Esophagus muscularis mucosa (tissue), 4 donors: ENCODE measurements around the gene ZBTB44. TPM values are rescaled to one million over a fixed set of nuclear protein-coding genes. Genes with fewer than 3 reads are reported as not detected.

Experiments used
- DNase-seq: peaks from one replicate; pipeline ENCODE4 v3.0.0-alpha.2; 2017; ENCODE audit errors: extremely low spot score
- H3K27ac ChIP-seq, 4 donors: fragments of 200-600 bp; sonication (generic); replicated peaks in 1 of 4; 1 replicate in 3 of 4; 2 replicates in 1 of 4; pipeline ENCODE4 v1.5.1; 2016 to 2019; ENCODE audit warnings: mild to moderate bottlenecking in 1 of 4
- H3K27me3 ChIP-seq, 4 donors: fragments of 200-600 bp; sonication (generic); one replicate each; pipeline versions ENCODE4 v1.5.1 to v1.6.0; 2016 to 2019
- H3K36me3 ChIP-seq, 4 donors: fragments of 200-600 bp; sonication (generic); one replicate each; pipeline ENCODE4 v1.5.1; 2016 to 2019
- H3K4me1 ChIP-seq, 4 donors: fragments of 200-600 bp; sonication (generic); one replicate each; pipeline ENCODE4 v1.5.1; 2016 to 2019
- H3K4me3 ChIP-seq, 4 donors: fragments of 200-600 bp; sonication (generic); 1 replicate in 2 of 4; 2 replicates in 2 of 4; pipeline ENCODE4 v1.5.1; 2016 to 2019; ENCODE audit warnings: mild to moderate bottlenecking in 4 of 4, moderate library complexity in 1 of 4
- H3K9me3 ChIP-seq, 4 donors: fragments of 200-600 bp; sonication (generic); 1 replicate in 3 of 4; 2 replicates in 1 of 4; pipeline ENCODE4 v1.5.1; 2016 to 2019
- EP300 ChIP-seq: sonication (generic); formaldehyde crosslinking; IDR thresholded peaks from one replicate; pipeline ENCODE4 v1.6.1; 2017; ENCODE audit warnings: antibody characterized with exemption
- POLR2A ChIP-seq: fragments of 450-650 bp; IDR thresholded peaks from one replicate; pipeline ENCODE4 v1.6.1; 2017; ENCODE audit warnings: antibody characterized with exemption, moderate library complexity, mild to moderate bottlenecking, low read depth
- POLR2AphosphoS5 ChIP-seq, 2 donors: sonication (generic); formaldehyde crosslinking; IDR thresholded peaks; one replicate each; pipeline ENCODE4 v1.6.1; 2017; ENCODE audit warnings: antibody characterized with exemption in 2 of 2
- WGBS: methylation state at CpG from one replicate; pipeline ENCODE4 v1.1.5; 2018; 5-methylcytosine and 5-hydroxymethylcytosine counted together
- intact Hi-C: fragments of 100-400 bp; cut with DNase I; formaldehyde crosslinking; loops from one replicate; pipeline ENCODE4 v1.15.1; 2023
- total RNA-seq, 4 donors: library from RNA; depleted of rRNA; stranded (reverse); fragments of >200 nt; gene quantifications; one replicate each; pipeline versions ENCODE4 v1.1.0 to v1.2.1, GENCODE V29; 2016
- TF ChIP-seq, protein P1 (sequence below), 3 experiments: fragments of 200-600 bp in 2 of 3; fragments of 450-650 bp in 1 of 3; sonication (generic) in 2 of 3; IDR thresholded peaks; one replicate each; pipeline ENCODE4 v1.5.1; 2017 to 2019; ENCODE audit warnings: antibody characterized with exemption in 3 of 3, mild to moderate bottlenecking in 2 of 3, moderate library complexity in 1 of 3

The ZBTB44 gene
- total RNA-seq, 4 donors from 2014 or later: 50.4 to 86.4 (median 65.3) TPM

DNA sequence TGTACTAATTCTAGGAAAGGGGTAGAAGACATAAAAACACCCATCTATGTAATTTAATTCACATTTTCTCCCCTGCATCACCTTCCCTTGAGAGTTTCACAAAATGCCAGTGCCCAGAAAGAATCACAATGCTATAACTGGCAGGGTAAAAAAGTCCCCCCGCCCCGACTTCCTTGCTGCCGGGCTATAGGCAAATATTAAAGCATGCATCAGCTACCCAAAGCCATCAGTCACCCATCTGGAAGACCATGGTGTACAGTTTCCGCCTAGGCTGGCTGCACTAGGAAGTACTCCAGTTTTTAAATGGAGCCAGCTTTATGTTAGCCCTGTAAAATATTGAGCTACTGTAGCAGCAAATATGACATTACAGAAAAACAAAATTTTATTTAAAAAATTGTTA lies 87.3 kb downstream of the ZBTB44 start:
- 96% methylated on average over 4 of the region's 4 CpGs for WGBS

DNA sequence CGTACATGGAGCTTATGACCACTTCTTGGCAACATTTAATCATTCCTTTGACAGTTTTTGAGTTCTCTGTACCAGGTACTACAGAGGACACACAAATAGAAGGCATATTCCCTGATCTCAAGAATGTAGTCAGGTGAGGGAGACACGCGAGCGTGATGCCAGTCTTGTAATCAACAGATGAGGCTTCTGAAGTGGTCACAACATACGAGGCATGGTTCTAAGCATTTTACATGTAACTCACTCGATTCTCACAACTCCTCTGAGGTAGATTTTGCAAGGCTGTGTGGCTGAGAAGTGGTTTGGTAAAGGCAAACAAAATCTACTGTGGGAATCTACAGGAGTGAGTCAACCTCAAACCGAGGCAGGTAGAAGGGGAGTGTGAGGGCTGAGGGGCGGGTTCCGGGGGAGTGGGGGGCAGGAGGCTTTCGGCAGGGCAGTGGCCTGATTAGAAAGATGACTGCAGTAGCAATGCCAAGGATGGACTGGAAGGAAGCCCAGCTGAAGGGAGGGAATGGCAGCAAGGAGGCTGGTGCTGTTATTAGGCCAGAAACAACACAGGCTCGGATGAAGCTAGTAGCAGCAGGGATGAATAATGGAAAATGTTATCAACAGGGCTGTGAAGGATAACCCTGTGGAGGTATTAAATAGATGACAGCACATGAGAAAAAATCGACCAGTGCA lies 91.3 kb downstream of the ZBTB44 start:
- Histone ChIP-seq H3K9me3 (no peaks in the 10 kb centered on the region), H3K4me1 (no peaks in the 10 kb centered on the region), H3K27ac (no peak overlapping the region), H3K27me3 (no peaks in the 10 kb centered on the region), H3K4me3 (no peak overlapping the region), H3K36me3 (no peaks in the 10 kb centered on the region)
- WGBS: 79% methylated on average over 12 of the region's 12 CpGs
- intact Hi-C loops: loop anchor here (5.0 kb wide), 1 partner anchor 154 kb away; no protein-coding TSS in a partner anchor
- TF ChIP-seq, protein P1, sequence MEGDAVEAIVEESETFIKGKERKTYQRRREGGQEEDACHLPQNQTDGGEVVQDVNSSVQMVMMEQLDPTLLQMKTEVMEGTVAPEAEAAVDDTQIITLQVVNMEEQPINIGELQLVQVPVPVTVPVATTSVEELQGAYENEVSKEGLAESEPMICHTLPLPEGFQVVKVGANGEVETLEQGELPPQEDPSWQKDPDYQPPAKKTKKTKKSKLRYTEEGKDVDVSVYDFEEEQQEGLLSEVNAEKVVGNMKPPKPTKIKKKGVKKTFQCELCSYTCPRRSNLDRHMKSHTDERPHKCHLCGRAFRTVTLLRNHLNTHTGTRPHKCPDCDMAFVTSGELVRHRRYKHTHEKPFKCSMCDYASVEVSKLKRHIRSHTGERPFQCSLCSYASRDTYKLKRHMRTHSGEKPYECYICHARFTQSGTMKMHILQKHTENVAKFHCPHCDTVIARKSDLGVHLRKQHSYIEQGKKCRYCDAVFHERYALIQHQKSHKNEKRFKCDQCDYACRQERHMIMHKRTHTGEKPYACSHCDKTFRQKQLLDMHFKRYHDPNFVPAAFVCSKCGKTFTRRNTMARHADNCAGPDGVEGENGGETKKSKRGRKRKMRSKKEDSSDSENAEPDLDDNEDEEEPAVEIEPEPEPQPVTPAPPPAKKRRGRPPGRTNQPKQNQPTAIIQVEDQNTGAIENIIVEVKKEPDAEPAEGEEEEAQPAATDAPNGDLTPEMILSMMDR (IDR thresholded peaks at IDR 0.05): no peak
- TF ChIP-seq EP300: no peak
- no peak for TF ChIP-seq POLR2AphosphoS5 (IDR thresholded peaks at IDR 0.05)
- TF ChIP-seq POLR2A: no peak
- no peak for DNase-seq

More for the DNA sequence above, 87.3 kb downstream of the ZBTB44 start:
- H3K27me3 ChIP-seq: no peaks in the 10 kb centered on the region
- intact Hi-C loops: no loop called here
- no peaks in the 10 kb centered on the region for H3K4me1 ChIP-seq
- no peak for DNase-seq
- TF ChIP-seq POLR2AphosphoS5 (IDR thresholded peaks at IDR 0.05) (no peak), POLR2A (no peak)
- TF ChIP-seq, protein P1 (IDR thresholded peaks at IDR 0.05): no peak
- peaks cover 0 to 4% (median 1%) of the 10 kb centered on the region in 4 donors for H3K36me3 ChIP-seq
- no peak overlapping the region for H3K27ac ChIP-seq
- no peaks in the 10 kb centered on the region for H3K9me3 ChIP-seq
- no peak overlapping the region for H3K4me3 ChIP-seq

DNA sequence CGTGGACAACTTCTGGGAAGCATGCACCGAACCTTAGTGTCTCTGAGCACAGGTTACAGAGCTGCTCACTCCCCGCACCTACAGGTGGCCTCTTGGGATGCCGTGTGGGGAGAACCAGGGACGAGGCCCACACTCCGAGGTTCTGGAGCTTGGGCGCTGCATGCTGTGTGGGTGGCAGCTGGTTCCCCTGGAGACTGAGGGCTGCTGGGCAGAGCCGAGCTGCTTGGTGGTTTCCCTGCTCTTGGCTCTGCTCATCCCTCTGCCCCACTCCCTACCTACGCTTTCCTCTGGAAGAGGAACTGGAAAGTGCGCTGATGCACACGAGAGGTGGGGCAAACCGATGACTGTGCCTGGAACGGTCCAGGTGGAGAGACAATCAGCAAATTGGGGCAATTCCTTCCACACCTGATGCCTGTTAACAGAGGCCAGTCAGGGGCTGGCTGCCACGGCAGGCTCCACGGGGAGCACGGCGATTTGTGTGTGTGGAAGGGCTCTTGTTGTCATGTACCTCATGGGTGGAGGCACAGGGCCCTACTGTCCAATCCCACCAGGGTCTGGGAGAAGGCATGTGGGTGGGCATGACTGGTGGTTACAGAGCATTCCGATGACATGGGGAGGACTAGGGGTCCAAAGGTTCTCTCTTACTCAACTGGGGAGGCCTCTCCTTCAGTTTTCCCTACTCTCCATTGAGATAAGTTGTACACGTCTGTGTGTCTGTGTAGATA lies 94.2 kb downstream of the ZBTB44 start:
- H3K27me3 ChIP-seq: peaks cover 0 to 5% (median 0%) of the 10 kb centered on the region in 4 donors

GRCh38 chr11:130219148-130219547 lies 95.6 kb downstream of the ZBTB44 start:
- Histone ChIP-seq H3K4me1 (no peaks in the 10 kb centered on the region), H3K9me3 (no peaks in the 10 kb centered on the region), H3K27me3 (peaks cover 0 to 5% (median 0%) of the 10 kb centered on the region in 4 donors), H3K27ac (no peak overlapping the region), H3K4me3 (no peak overlapping the region), H3K36me3 (no peaks in the 10 kb centered on the region)
- intact Hi-C loops: no loop called here
- DNase-seq: no peak
- TF ChIP-seq, protein P1 (IDR thresholded peaks at IDR 0.05): no peak
- TF ChIP-seq POLR2AphosphoS5 (IDR thresholded peaks at IDR 0.05) (no peak), EP300 (no peak), POLR2A (no peak)
- WGBS: 94% methylated on average over 8 of the region's 8 CpGs

More for the DNA sequence above, 94.2 kb downstream of the ZBTB44 start:
- WGBS: 88% methylated on average over 13 of the region's 19 CpGs
- no peaks in the 10 kb centered on the region for H3K4me1 ChIP-seq
- no peaks in the 10 kb centered on the region for H3K36me3 ChIP-seq
- peak; percentile 89 for DNase-seq
- TF ChIP-seq, protein P1 (IDR thresholded peaks at IDR 0.05): no peak
- no peak for TF ChIP-seq POLR2A
- intact Hi-C loops: loop anchor here (5.0 kb wide), 1 partner anchor 157 kb away; no protein-coding TSS in a partner anchor
- H3K4me3 ChIP-seq: no peak overlapping the region
- no peak overlapping the region for H3K27ac ChIP-seq
- H3K9me3 ChIP-seq: no peaks in the 10 kb centered on the region
